Kidney capillary endothelial cell (primary cell): Measurements from ENCODE around the gene STAM.

ENCODE experiments used
- DNase-seq: peaks from one replicate; pipeline ENCODE4 v3.0.0-alpha.2; 2018; ENCODE audit warnings: low spot score

Gene STAM

GRCh38 chr10:17731331-17732020 is 87.5 kb downstream of the STAM start:
- DNase-seq: no peak

- no peak for DNase-seq
Measured at GRCh38 chr10:17733620-17734019, 89.7 kb downstream of the STAM start.

GRCh38 chr10:17734432-17735080 is 90.6 kb downstream of the STAM start:
- no peak for DNase-seq

GRCh38 chr10:17735166-17735941 is 91.4 kb downstream of the STAM start:
- peak; percentile 23 for DNase-seq

- DNase-seq: no peak
Measured at GRCh38 chr10:17736223-17736622, 92.3 kb downstream of the STAM start.

- DNase-seq: peak; percentile 49
Measured at GRCh38 chr10:17737027-17737965, 93.3 kb downstream of the STAM start.

GRCh38 chr10:17740668-17741067 is 96.7 kb downstream of the STAM start:
- DNase-seq: no peak

- peak; percentile 35 for DNase-seq
Measured at GRCh38 chr10:17742918-17743317, 99.0 kb downstream of the STAM start.

- DNase-seq: no peak
Measured at GRCh38 chr10:17743437-17743836, 99.5 kb downstream of the STAM start.

GRCh38 chr10:17744341-17744861 is 100.5 kb downstream of the STAM start:
- peak; percentile 47 for DNase-seq

GRCh38 chr10:17747883-17748550 is 104.1 kb downstream of the STAM start:
- DNase-seq: no peak

GRCh38 chr10:17749890-17750289 is 105.9 kb downstream of the STAM start:
- no peak for DNase-seq

GRCh38 chr10:17751781-17752445 is 108.0 kb downstream of the STAM start, which contains the start of gene TMEM236:
Gene TMEM236, plus strand, starts transcription at chr10:17752201. Its CDS starts 95 bp downstream, at chr10:17752296.
- no peak for DNase-seq

- no peak for DNase-seq
Measured at GRCh38 chr10:17756557-17757217, 112.7 kb downstream of the STAM start.

GRCh38 chr10:17758200-17758599 is 114.2 kb downstream of the STAM start:
- no peak for DNase-seq

- DNase-seq: no peak
Measured at GRCh38 chr10:17758896-17759295, 114.9 kb downstream of the STAM start.

- no peak for DNase-seq
Measured at GRCh38 chr10:17764142-17764541, 120.2 kb downstream of the STAM start.

- DNase-seq: no peak
Measured at GRCh38 chr10:17765602-17766001, 121.7 kb downstream of the STAM start.
